ENCODE data around the gene SAMD11.

The SAMD11 gene

GRCh38 chr1:962381-963300, 38.9 kb downstream of the SAMD11 start:
- no peak for DNase-seq (ENCODE audit: low read depth, low spot score)

- no peak for DNase-seq (ENCODE audit: low read depth, low spot score)
These were observed 39.6 kb downstream of the SAMD11 start for GRCh38 chr1:963301-963651.

DNA sequence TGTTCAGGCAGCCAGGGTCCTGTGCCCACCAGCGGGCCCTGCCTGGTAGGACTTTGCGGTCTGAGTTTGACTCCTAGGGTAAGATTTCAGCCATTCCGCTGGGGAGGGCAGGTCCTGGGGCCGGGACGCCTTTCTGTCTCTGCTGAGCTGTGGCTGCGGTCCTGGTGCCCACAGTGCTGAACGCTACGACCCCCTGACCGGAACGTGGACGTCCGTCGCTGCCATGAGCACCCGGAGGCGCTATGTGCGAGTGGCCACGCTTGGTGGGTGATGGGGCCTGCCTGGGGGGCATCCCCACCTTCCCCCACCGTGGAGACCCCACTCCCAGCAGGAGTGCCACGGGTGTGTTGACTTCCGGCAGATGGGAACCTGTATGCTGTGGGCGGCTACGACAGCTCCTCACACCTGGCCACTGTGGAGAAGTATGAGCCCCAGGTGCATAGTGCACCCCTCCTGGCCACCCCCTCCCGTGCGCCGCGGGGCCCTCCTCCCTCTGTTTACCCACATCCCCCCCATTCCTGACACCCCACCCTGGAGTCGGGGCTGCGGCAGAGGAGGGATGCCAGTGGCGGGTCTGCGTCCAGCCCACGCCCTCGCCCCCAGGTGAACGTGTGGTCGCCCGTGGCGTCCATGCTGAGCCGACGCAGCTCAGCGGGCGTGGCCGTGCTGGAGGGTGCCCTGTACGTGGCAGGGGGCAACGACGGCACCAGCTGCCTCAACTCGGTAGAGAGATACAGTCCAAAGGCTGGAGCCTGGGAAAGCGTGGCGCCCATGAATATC, 40.2 kb downstream of the SAMD11 start:
- DNase-seq (ENCODE audit: low read depth, low spot score) = no peak

GRCh38 chr1:964691-965525, 41.2 kb downstream of the SAMD11 start:
- DNase-seq (ENCODE audit: low read depth, low spot score) = no peak

- no peak for DNase-seq (ENCODE audit: low read depth, low spot score)
These were observed 41.9 kb downstream of the SAMD11 start for GRCh38 chr1:965526-966134.

DNA sequence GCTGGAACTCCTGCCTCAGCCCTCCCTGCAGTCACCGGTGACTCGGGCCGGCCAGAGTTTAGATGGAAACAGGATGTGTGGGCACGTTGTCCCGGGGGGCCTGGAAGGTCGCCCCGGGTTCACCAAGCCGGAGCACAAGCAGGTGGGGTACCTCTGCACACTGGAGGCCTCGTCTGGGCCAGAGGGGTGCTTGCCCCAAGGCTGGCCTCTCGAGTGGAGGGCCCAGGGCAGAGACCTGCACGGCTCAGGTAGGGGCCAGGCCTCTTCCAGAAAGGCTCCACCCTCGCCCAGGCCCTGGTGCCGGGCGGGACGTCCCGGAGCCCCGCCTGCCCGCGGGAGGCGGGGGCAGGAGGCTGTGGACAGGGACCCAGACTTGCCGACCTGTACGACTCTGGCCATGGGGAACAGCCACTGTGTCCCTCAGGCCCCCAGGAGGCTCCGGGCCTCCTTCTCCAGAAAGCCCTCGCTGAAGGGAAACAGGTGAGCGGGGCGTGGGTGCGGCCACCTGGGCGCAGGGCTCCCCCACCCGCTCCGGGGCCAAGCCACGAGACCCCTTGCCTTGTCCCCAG, 42.5 kb downstream of the SAMD11 start, which contains the start of gene PLEKHN1:
Gene PLEKHN1 (plus strand): TSS at position 348 of the 569 bp plus-strand sequence. CDS start 50 bp downstream, at position 398.
- no peak for DNase-seq (ENCODE audit: low read depth, low spot score)

GRCh38 chr1:966704-967300, 43.1 kb downstream of the SAMD11 start:
- DNase-seq (ENCODE audit: low read depth, low spot score) = peak; percentile 80

DNA sequence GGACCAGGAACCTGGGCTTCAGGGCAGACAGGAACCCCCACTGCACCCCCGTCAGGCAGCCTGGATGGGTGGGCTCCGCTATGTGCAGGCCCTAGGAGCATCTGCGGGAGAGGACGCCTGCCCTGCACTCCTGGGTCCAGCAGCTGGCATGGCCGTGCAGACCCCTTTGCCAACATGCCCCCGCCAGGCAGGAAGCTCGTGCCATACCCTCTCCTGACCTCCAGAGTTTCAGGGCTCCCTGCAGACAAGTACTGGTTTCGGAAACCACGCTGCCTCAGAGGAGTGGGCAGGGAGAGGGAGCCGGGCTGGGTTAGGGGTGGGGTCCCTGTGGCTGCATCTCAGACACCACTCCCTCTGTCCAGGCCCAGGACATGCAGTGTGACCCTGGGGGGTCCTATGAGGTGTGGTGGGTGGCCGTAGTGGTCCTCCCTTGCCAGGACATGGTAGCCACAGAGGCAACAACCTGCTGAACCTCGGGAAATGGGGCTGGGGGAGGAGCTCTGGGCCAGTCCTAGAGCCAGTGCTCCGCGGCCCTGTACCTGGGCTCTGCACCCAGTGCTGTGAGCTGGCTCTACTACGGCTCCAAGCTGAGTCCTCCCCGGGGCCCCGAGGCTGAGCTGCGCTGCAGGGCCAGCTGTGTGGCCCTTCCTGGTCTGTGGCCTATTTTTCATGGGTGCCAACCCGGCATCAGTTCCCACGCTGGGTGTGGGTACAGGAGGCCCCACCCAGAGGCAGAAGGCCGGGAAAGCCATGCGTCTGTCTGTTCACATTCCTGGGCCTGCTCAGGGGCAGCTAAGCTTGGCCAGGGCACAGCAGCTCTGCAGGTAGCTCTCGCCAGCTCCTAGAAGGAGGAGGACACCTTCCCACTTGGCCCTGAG, 44.0 kb downstream of the SAMD11 start:
- no peak for DNase-seq (ENCODE audit: low read depth, low spot score)

DNA sequence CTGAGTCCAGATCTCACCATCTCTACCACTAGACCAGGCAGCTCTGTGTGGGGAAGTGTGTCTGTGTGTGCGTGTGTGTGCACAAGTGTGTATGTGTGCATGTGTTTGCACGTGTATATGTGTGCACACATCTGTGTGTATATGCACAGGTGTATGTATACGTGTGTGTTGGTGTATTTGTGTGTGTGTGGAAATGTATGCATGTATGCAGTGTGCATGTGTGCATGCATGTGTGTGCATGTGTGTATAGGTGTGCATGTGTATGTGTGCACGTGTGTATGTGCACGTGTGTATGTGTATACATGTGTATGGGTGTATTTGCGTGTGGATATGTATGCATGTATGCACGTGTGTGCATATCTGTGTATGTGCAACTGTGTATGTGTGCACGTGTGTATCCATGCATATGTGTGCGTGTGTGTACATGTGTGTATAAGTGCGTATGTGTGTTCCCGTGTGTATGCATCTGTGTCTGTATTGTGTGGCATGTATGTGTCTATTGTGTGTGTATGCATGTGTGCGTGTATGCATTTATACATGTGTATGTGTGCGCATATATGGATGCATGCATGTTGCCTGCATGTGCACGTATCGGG, 45.6 kb downstream of the SAMD11 start:
- DNase-seq (ENCODE audit: low read depth, low spot score) = no peak

GRCh38 chr1:970242-970972, 46.7 kb downstream of the SAMD11 start:
- DNase-seq (ENCODE audit: low read depth, low spot score) = no peak

DNA sequence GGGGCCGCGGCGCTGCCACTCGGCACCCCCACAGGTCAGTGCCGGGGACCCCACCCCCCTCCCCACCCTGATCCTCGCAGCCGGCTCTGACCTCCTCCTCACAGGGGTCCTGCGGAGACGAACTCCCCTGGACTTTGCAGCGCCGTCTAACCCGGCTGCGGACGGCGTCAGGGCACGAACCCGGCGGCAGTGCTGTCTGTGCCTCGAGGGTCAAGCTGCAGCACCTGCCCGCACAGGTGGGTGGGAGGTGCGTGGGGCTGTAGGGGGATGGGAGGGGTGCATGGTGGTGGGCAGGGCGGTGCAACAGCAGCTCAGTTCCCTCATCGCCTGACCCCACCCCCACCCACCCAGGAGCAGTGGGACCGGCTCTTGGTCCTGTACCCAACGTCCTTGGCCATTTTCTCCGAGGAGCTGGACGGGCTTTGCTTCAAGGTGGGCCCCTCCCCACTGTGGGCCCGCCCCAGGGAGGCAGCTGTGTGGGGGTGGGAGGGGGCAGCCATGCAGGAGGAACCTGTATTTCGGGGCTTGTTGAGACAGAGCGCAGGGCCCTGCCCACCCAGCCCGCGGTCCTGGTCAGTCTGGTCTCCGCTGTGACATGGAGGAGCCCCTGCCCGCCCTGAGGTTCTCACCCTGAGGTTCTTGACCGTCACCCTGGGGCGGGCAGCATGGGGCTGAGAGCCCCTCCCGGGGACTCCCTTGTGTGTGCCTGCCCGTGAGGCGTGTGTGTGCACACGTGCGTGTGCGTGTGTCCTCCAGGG, 47.4 kb downstream of the SAMD11 start:
- no peak for DNase-seq (ENCODE audit: low read depth, low spot score)

DNA sequence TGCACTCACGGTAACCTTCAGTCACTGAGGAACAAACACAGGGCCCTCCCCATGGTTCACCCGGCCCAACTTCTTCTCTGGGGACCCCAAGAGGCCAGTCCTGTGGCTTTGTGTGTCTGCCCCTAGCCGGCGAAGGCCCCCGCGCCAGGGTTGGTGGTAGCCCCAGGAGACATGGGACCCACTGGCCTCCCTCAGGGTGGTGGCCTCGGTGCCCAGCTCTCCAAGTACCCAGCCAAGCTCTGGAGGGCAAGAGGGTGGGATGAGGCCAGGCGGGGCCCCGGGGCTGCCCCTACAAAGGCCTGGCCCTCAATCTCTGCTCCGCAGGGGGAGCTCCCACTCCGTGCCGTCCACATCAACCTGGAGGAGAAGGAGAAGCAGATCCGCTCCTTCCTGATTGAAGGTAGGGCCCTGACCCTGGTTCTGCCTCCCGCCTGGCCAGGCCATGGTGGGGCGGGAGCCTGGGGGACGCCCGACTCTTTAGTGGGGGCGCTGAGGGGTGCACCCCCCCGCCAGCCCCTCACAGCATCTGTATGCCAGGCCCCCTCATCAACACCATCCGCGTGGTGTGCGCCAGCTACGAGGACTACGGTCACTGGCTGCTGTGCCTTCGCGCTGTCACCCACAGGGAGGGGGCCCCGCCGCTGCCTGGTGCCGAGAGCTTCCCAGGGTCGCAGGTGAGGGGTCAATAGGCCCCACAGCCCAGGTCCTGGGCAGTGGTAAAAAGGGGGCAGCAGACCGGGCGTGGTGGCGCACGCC, 48.2 kb downstream of the SAMD11 start:
- no peak for DNase-seq (ENCODE audit: low read depth, low spot score)

- no peak for DNase-seq (ENCODE audit: low read depth, low spot score)
These were observed 49.2 kb downstream of the SAMD11 start for GRCh38 chr1:972726-973458.

GRCh38 chr1:973459-974292, 50.0 kb downstream of the SAMD11 start:
- DNase-seq (ENCODE audit: low read depth, low spot score) = no peak

DNA sequence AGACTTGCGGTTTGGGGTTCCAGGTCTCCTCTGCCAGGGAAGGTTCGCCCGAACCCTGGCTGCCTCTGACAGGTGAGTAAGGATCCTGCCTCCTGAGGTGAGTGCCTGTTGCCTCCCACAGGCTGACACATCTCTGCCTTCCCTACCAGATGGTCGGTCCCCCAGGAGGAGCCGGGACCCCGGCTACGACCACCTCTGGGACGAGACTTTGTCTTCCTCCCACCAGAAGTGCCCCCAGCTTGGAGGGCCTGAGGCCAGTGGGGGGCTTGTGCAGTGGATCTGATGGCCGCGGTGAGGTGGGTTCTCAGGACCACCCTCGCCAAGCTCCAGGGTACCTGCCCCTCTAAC, 50.5 kb downstream of the SAMD11 start:
- DNase-seq (ENCODE audit: low read depth, low spot score) = no peak

Data from astrocyte of the hippocampus (primary cell).